NCI-H2171 (cell line): ENCODE measurements around the gene MED9.
"Not testable (repeated sequence)": the region's sequence is repeated elsewhere in the genome, so short reads cannot be mapped to it uniquely, and the experiment has no call there.

Source experiments
- DNase-seq: peaks from one replicate; lab custom pipeline; 2025; lab: John Stamatoyannopoulos, UW

MED9 gene

DNA sequence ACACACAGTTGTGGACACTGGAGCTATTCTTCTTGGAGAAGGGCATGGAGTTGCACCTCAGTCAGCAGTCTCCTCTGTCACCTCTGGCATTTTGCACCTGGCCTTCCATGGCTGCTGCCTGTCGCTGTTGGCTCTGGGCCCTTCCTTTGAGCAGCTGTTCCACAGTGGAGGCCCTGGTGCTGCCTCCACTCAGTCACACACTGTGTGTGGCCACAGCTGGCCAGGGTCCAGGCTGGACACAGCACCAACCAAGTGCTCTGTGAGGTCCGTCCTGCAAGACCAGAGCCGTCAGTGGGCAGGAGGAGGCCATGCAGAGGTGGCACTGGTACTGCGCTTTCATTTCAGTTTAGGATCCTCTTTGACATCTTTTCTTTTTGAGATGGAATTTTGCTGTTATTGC is 21.6 kb upstream of the MED9 start:
- DNase-seq: no peak

DNA sequence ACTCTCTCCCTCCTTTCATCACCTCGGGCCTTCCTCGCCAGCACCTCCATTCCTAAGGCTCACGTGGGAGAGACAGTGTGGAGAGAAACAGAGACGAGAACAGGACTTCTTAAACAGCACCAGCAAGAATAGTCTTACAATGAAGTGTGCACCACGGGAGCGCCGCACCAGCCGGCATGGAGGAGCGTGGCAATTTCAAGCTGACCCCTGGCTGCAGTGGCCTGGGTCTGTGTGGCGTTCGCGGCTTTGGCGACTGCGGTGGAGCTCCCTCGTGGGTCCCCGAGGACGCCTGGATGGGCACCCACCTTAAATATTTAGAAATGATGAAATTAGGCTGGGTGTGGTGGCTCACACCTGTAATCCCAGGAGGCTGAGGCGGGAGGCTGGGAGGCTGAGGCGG is 20.5 kb upstream of the MED9 start:
- DNase-seq: no peak

DNA sequence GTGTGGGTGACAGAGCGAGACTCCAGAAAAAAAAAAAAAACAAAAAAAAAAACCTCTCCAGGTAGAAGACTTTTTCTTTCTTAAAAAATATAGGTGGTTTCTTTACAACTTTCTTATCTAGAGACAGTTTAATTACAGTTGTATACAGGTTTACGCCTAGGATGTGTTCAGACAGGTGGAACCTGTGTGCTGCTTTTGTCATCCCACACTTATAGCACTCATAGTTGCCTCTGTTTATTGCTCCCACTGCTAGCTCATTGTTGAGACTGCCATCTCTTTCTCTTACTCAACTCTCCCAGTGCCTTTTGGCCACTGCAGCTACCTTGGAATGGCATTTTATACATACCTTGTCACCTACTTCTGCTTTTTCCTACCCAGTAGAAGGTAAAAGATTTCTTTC is 19.1 kb upstream of the MED9 start:
- DNase-seq: no peak

DNA sequence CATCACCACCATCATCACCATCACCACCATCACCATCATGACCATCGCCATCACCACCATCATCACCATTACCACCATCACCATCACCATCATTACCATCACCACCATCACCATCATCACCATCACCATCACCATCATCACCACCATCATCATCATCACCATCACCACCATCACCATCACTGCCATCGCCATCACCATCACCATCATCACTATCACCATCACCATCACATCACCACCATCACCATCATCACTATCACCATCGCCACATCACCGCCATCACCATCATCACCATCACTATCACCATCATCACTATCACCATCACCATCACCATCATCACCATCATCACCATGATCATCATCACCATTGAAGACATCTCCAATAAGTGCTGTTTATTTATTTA is 16.8 kb upstream of the MED9 start:
- no peak for DNase-seq

DNA sequence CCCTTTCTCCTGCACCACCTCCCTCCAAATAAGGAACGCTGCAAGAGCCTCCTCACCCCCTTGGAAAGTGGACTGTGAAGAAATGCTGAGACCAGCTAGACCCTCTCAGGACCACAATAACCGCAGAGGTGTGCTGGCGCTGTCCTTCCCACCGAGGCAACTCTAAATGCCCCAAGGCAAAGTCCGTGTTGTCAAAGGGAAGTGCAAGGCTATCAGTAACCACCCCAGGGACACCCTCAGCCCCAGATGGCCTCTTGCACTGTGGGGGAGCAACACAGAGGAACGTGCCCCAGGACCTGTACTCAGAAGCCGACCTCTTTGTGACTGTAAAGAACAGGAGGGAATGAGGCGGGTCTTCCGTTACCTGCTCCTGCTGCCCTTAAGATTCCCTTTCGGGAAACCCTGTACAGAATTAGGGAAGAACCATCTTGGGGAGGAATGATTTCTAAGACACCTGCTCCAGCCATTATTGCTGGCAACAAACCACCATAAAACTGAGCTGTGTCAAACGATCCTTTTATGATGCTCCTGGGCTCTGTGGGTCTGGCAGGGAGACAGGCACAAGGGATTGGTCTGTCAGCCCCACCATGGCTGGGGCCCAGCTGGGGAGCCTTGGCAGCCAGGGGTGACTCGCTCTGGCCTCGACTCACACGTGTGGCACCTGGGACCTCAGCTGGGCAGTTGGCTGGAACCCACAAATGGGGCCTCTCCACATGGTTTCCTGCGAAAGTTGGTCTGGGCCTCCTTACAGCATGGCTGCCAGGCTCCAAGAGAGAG is 14.6 kb upstream of the MED9 start:
- DNase-seq: no peak

DNA sequence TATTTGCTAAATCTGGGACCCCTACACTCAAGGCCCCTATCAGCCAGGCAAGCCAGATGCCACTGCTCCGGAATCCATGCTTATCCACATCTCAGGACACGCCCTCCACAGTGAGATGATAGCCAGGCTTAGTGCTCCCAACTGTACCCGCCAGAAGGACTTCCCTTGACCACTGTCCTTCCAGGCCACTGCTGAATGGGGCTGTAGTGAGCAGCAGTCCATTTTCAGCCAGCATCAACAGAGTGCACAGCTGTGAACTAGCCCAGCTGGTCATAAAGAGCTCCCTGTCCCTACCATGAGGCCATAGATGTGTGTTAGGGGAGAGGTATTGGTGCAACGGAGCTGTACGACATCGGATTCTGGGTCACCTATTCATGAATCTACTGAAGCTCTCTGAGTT is 13.0 kb upstream of the MED9 start:
- no peak for DNase-seq

DNA sequence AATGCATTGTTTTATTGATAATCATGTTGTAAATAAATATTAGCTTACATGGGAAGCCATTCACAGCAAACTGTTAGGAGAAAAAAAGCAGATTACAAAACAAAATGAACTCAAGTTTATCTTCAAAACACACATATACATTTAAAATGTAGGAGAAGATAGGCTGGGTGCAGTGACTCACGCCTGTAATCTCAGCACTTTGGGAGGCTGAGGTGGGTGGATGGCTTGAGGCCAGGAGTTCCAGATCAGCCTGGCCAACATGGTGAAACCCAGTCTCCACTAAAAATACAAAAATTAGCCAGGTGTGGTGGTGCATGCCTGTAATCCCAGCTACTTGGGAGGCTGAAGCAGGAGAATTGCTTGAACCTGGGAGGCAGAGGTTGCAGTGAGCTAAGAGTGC is 10.9 kb upstream of the MED9 start:
- DNase-seq: not testable (repeated sequence)

DNA sequence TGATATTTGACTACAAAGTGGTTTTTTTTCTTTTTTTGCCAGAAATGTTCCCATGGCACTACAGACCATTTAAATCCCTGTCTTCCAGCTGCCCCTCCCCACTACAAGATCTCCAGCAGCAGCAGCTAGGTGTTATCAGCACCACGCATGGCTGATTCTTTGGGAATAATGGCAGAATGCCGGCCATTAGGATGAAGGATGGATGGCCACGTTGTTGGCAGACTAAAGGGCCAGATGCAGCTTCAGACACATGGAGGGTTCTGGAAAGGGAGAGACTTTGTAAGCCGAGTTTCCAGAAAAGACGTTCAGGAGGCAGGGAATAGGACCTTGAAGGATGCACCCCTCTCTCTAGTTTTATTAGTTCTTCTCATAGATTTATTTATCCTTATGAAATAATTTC is 10.3 kb upstream of the MED9 start:
- DNase-seq: no peak

DNA sequence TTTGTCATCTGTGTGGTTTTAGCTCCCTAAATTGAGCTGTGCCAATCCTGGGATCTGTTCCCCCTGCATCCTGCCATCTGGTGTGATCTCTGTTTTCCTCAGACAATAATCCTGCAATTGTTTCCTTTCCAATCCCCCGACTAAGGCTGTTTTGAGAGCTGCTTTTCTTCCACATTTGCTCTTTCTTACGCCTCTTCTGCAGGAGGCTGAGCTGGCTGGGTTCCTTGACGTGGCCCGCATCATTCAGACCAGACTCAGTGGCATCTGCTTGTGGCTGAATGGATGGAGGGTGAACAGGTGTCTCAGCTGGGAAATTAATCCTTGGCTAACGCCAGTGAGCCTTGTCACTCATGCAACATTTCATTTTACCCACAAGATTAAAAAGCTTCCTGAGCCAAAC is 9.8 kb upstream of the MED9 start:
- DNase-seq: peak; percentile 43

DNA sequence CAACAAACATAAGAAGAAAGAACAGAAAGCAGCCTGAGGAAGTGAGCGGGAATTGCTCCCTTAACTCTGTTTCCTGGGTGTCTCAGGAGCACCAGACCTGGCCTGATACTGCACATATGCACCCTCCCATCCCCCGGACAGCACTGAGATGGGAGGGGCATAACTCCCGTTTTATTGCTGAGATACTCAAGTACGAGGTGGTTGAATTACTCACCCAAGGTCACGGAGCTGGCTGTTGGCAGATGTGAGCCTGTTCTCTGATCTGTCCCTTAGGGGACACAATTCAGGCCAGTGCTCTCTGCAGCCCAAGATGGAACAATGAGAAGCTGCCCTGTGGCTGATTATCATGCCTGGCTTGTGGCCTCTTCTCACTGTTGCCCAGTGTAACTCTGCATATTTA is 9.1 kb upstream of the MED9 start:
- no peak for DNase-seq

DNA sequence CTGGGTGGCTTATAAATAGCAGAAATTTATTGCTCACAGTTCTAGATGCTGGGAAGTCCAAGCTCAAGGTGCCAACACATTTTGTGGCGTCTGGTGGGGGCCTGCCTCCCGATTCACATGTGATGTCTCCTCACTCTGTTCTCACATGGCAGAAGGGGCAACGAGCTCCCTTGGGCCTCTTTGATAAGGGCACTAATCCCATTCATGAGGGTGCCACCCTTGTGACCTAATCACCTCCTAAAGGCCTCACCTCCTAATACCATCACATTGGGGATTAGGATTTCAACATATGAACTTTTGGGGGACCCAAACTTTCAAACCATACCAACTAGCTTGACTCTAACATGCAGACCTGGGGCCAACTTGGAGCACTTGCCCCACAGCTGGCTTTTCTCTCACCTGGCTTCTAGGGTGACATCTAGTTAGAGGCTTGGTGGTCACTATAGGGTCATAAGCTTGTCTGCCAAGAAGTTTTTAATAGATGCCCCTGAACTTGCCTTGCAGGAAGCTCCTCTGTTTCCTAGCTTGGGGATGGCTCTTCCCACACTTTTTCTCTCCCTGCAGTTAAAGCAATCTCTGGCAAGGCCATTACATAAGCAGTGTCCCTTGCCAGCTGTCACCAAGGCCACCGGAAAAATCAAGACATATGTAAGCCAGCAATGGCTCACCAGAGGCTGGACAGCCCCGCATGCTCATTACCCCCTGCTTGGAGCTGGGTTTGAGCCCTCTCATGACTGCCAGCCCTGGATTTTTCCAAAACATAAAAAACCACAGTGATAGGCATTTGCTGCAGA is 8.4 kb upstream of the MED9 start:
- DNase-seq: no peak

DNA sequence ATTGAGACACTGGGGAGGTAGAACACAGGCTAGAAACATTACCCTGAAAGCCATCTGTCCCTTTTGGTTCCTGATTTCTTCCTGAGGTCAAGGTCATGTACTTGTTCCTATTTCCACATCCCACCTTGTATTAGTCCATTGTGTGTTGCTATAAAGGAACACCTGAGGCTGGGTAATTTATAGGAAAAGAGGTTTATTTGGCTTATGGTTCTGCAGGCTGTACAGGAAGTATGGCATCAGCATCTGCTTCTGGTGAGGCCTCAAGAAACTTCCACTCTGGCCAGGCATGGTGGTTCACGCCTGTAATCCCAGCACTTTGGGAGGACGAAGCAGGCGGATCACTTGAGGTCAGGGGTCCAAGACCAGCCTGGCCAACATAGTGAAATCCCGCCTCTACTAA is 7.4 kb upstream of the MED9 start:
- no peak for DNase-seq

DNA sequence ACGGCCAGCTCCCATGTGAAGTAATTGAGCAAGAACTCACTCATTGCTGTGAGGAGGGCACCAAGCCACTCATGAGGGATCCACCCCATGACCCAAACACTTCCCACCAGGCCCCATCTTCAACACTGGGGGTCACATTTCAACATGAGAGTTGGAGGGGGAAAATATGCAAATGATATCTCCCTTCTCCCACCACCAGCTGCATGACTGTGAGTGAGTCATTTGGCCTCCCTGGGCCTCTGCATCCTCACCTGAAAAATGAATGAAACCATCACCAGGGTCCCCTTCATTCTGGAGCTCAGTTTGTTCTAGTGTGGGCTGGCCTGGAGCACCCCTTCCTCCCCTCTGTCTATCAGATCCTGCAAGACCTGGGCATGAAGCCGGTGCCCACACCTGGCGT is 6.8 kb upstream of the MED9 start:
- DNase-seq: peak; percentile 32

DNA sequence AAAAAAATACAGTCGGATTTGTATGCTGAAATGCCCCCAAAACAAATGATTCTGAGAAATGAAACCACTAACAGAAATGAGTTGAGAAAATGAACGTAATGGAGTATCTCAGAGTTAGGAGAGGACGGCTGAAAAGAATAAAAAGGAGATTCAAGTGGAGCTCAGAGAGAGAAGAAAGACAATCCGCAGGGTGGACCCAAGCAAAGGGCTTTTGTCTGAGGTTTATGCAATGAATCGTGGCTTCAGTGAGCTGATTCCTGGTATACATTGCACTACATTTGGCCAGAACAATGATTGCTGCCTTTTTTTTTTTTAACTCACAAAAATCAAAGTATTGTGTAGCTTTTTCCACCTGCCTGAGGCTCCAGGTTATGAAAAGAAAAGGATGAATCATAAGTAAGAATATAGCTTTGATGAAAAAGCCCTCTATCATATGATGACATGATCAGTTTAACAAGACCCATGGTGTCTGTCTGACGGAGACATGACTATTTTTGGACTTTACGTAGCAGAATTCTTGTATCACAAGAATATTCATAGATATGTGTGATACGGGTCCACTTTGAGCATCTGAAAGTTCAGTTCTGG is 4.4 kb upstream of the MED9 start:
- no peak for DNase-seq

DNA sequence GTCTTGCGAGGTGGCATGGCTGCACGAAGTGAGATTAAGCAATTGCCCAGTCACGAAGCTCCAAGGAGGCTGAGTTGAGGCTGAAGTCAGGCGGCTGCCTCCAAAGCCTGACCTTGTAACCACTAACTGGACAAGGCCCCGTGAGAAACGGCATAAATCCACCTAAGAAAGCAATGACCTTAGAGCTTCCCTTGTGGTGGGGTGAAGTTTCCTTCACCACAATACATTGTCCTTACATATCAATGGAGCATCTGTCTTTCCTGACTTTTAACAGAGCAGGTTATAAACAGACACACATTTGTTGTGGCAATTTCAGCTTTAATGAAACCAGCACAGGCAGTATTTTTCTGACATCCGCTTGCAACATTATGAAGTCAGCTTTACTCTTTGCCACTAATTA is 2.5 kb upstream of the MED9 start:
- DNase-seq: no peak

DNA sequence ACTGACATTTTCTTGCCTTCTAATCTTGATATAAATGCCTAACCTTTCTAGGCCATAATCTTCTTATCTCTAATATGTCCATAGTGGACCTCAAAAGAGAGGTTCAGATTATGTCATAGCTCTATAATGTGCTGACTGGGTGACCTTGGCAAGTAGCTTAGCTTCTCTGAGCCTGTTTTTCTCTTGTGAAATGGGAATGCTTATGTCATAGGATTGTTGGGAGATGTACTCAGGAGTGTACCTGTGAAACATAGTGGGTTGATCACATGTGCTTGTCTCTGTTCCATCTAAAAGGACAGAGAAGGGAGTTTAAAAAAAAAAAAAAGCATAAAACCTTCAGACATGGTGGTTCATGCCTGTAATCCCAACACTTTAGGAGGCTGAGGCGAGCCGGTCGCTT is 2.4 kb downstream of the MED9 start:
- DNase-seq: no peak

DNA sequence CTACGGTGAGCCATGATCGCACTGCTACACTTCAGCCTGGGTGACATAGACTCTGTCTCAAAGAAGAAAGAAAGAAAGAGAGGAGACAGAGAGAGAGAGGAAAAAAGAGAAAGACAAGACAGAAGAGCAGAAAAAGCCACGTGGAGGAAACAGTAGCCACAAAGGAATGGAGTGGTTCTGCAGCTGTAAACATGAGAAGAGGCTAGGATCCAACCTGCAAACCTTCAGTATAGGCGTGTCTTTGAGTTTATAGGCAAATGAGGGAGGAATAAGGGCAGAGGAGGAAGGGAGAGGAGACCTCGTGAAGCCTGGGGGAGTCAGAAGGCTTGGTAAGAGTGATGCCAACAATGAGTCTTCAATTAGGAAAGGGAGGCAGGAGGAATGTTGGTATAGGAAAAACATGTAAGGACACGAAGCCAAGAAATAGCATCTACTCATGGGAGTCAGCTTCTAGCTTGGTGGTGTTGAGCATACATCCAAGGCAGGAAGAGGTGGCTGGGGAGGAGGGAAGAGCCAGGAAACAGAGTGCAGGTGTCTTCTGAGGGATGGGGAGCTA is 3.9 kb downstream of the MED9 start:
- DNase-seq: no peak

DNA sequence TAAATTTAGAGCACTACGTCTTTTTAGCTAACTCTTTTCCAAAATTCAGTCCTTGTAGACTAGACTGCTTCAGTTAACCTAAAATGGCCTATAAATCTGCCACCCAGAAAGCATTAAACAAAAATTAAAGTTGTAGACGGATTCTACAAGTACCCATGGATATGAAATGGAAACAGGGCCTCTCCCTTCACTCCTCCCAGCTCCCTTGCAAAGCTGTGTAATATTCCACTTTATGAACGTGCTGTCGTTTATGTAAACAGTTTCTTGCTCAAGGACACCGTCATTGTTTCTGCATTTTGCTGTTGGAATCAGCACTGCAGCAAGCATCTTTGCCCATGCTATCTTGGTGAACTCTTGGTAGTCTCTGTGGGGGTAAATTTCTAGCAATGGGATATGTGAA is 5.1 kb downstream of the MED9 start:
- DNase-seq: no peak

DNA sequence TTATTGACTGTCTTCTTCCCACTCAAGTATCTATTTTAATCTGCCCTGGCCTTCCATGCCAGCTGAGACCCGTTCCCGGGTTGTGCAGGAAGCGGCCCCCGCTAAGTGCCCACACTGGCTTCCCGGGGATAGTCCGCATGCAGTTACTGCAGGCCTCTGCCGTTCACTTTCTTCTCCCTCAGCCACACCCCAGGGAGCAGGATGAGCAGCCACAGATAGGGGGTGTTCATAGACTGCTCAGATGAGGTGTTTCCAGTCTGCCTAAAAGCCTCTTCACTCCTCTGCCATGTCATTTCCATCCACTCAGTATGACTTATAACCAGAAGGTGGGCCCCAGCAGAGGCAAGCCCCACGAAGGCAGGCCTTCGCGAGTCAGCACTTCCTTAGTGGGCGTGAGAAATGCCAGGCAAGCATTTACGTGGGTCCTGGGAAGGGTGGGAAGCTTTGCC is 7.7 kb downstream of the MED9 start:
- no peak for DNase-seq

DNA sequence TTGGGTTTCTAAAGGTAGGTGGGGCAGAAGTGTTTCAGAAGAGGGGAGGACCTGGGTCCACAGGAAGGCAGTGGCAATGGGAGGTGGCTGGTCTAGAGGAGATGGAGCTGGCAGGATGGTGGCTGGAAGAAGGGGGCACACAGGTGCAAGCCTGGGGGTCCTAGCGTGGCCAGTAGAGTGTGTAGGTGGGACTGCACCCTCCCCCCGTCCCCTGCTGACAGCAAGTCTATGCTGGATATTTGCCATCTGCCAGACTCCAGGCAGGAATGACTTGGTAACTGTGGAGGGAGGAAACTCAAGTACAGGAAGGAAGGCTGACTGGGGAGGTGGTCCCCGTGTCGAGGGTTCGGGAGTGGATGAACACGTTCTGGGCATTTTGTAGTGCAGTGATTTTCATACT is 8.6 kb downstream of the MED9 start:
- no peak for DNase-seq

DNA sequence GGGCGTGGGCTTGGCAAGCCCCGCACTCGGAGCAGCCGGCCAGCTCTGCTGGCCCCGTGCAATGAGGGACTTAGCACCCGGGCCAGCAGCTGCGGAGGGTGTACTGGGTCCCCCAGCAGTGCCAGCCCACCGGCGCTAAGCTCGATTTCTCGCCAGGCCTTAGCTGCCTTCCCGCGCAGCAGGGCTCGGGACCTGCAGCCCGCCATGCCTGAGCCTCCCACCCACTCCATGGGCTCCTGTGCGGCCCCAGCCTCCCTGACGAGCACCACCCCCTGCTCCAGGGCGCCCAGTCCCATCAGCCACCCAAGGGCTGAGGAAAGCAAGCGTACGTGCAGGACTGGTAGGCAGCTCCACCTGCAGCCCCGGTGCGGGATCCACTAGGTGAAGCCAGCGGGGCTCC is 9.6 kb downstream of the MED9 start:
- not testable (repeated sequence) for DNase-seq

DNA sequence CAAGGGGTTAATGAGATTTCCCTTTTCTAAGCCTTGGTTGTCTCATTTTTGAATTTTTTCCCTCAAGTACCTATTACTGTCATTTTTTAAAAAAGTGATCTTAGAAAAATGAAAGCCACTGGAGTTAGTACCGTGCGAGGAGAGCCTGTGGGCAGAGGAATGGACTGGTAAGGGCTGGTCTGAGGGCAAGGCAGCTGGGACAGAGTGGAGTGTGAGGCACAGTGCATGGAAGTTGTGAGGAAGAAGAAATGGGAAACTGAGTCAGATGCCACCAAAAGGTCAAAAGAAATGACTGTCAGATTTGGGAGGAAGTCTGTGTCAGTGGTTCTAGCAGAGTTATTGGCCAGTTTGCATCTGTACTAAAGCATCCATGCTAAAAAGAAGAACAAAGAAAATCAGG is 11.2 kb downstream of the MED9 start:
- DNase-seq: no peak

DNA sequence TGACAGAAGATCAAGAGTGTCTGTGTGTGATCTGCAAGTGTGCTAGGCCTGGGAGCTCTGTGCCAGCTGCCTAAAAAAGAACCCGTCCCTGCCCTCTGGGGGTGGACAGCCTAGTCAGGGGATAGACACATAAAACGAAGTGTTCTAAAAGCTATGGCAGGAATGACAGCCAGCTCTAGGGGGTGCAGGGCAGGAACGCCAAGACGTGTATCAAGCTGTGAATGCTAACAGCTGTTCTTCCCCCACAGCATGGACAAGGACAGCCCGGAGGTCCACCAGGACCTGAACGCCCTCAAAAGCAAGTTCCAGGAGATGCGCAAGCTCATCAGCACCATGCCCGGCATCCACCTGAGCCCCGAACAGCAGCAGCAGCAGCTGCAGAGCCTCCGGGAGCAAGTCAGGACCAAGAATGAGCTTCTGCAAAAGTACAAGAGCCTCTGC is 14.3 kb downstream of the MED9 start:
- no peak for DNase-seq
